ENCODE results near the gene SMTNL2.

Gene SMTNL2

DNA sequence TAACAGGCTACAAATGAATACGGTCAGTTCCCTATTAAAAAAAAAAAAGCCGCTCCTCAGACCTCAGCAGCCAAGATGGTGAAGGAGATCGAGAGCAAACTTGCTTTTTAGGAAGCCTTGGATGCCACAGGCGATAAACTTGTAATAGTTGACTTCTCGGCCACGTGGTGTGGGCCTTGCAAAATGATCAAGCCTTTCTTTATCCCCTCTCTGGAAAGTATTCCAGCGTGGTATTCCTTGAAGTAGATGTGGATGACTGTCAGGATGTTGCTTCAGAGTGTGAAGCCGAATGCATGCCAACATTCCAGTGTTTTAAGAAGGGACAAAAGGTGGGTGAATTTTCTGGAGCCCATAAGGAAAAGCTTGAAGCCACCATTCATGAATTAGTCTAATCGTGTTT, 12.2 kb upstream of the SMTNL2 start:
- no peak overlapping the region for H3K27ac ChIP-seq

DNA sequence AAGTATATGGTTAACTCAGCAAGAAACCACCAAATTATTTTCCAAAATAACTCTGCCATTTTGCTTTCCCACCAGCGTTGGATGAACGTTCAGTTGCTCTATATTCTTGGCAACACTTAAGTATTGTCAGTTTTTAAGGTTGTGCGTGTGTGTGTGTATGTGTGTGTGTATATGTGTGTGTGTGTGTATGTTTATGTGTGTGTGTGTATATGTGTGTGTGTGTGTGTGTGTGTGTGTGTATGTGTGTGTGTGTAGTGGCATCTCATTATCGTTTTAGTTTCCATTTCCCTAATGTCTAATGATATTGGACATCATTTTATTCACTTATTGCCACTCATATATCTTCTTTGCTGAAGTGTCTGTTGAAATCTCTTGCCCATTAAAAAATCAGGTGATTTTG, 11.2 kb upstream of the SMTNL2 start:
- in situ Hi-C loops (cut with HindIII; ENCODE audit: low pct_ligation_motif_present, low sequenced_read_pairs), result no loop called here
- no peak overlapping the region for H3K4me3 ChIP-seq (ENCODE audit: low read depth, low read length)
- no peak for DNase-seq
- no peak overlapping the region for H3K27ac ChIP-seq
- no peaks in the 10 kb centered on the region for H3K27me3 ChIP-seq (replicated peaks)
- TF ChIP-seq, protein P1, sequence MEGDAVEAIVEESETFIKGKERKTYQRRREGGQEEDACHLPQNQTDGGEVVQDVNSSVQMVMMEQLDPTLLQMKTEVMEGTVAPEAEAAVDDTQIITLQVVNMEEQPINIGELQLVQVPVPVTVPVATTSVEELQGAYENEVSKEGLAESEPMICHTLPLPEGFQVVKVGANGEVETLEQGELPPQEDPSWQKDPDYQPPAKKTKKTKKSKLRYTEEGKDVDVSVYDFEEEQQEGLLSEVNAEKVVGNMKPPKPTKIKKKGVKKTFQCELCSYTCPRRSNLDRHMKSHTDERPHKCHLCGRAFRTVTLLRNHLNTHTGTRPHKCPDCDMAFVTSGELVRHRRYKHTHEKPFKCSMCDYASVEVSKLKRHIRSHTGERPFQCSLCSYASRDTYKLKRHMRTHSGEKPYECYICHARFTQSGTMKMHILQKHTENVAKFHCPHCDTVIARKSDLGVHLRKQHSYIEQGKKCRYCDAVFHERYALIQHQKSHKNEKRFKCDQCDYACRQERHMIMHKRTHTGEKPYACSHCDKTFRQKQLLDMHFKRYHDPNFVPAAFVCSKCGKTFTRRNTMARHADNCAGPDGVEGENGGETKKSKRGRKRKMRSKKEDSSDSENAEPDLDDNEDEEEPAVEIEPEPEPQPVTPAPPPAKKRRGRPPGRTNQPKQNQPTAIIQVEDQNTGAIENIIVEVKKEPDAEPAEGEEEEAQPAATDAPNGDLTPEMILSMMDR (IDR thresholded peaks at IDR 0.05; ENCODE audit: low read depth, low read length, missing control alignments), result no peak
- H3K36me3 ChIP-seq (replicated peaks), result no peaks in the 10 kb centered on the region

More for the DNA sequence above, 12.2 kb upstream of the SMTNL2 start:
- no peaks in the 10 kb centered on the region for H3K36me3 ChIP-seq (replicated peaks)
- no peak for DNase-seq
- H3K27me3 ChIP-seq (replicated peaks), result no peaks in the 10 kb centered on the region
- TF ChIP-seq, protein P1 (IDR thresholded peaks at IDR 0.05; ENCODE audit: low read depth, low read length, missing control alignments), result no peak
- in situ Hi-C loops (cut with HindIII; ENCODE audit: low pct_ligation_motif_present, low sequenced_read_pairs), result no loop called here
- no peak overlapping the region for H3K4me3 ChIP-seq (ENCODE audit: low read depth, low read length)

DNA sequence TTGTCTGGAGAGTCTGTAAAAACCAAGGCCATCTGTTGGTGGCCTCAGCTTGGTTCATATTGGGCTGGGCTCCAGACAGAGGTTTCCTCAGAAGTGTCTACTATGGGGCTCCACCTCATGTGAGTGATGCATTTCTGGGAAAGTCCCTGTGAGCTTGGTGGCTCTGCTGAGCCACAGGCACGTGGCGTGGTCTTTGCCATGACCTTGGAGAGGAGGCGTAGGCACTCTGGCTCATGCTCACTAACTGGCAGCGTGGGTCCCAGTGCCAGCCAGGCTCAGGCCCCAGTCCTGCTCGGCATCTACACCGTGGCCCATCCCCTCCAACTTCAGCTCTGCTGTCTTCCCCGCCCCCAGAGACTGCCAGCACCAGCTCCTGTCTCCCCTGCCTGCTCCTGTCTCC, 10.7 kb upstream of the SMTNL2 start:
- Histone ChIP-seq H3K36me3 (replicated peaks) (no peaks in the 10 kb centered on the region), H3K27ac (no peak overlapping the region), H3K4me3 (ENCODE audit: low read depth, low read length) (no peak overlapping the region), H3K27me3 (replicated peaks) (no peaks in the 10 kb centered on the region)
- TF ChIP-seq, protein P1 (IDR thresholded peaks at IDR 0.05; ENCODE audit: low read depth, low read length, missing control alignments), result no peak
- in situ Hi-C loops (cut with HindIII; ENCODE audit: low pct_ligation_motif_present, low sequenced_read_pairs), result no loop called here
- DNase-seq, result no peak

DNA sequence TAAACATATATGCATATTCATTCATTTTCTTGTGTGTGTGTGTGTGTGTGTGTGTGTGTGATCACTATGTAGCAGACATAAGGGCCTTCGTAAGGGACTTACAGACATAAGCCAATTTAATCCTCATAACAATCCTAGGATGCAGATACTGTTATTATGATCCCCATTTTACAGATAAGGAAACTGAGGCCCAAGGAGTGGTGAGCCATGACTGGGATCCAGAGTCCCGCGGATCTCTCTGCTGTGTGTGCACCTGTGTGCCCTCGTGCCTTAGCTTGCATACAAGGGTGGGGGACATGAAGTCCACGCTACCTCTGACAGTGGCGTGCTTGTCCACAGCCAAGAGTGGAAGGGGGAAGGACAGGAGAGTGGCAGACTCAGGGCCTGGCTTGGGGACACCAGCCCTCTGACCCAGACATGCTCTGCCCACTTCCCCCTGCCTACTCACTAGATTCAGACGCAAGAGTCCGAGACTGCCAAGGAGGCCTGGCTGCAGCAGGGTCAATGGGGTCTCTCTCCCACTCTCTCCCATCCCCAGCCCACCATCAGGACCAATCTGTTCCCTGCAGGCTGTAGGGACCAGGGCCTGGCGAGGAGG, 9.8 kb upstream of the SMTNL2 start:
- Histone ChIP-seq H3K27me3 (replicated peaks) (no peaks in the 10 kb centered on the region), H3K36me3 (replicated peaks) (no peaks in the 10 kb centered on the region), H3K27ac (no peak overlapping the region), H3K4me3 (ENCODE audit: low read depth, low read length) (no peak overlapping the region)
- in situ Hi-C loops (cut with HindIII; ENCODE audit: low pct_ligation_motif_present, low sequenced_read_pairs), result no loop called here
- DNase-seq, result no peak
- TF ChIP-seq, protein P1 (IDR thresholded peaks at IDR 0.05; ENCODE audit: low read depth, low read length, missing control alignments), result no peak

DNA sequence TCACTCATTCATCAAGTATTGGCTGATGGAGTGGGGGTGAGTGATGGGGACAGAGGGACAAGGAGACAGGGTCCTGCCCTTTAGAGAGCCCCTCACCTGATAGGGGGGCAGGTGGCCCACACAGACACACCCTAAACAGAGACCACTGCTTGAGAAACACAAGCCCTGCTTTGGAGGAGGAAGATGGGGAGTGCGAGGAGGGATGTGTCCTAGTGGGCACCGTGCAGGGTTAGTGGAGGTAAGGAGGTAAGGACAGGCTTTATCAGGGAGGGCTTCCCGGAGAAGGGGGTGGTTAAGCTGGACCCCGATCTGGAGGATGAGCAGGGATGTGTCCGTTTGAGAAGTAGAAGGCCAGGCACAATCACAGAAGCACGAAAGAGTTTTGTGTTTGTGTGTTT, 8.2 kb upstream of the SMTNL2 start:
- TF ChIP-seq, protein P1 (IDR thresholded peaks at IDR 0.05; ENCODE audit: low read depth, low read length, missing control alignments), result no peak
- no peaks in the 10 kb centered on the region for H3K27me3 ChIP-seq (replicated peaks)
- H3K4me3 ChIP-seq (ENCODE audit: low read depth, low read length), result no peak overlapping the region
- DNase-seq, result no peak
- no peaks in the 10 kb centered on the region for H3K36me3 ChIP-seq (replicated peaks)
- in situ Hi-C loops (cut with HindIII; ENCODE audit: low pct_ligation_motif_present, low sequenced_read_pairs), result no loop called here
- H3K27ac ChIP-seq, result no peak overlapping the region

DNA sequence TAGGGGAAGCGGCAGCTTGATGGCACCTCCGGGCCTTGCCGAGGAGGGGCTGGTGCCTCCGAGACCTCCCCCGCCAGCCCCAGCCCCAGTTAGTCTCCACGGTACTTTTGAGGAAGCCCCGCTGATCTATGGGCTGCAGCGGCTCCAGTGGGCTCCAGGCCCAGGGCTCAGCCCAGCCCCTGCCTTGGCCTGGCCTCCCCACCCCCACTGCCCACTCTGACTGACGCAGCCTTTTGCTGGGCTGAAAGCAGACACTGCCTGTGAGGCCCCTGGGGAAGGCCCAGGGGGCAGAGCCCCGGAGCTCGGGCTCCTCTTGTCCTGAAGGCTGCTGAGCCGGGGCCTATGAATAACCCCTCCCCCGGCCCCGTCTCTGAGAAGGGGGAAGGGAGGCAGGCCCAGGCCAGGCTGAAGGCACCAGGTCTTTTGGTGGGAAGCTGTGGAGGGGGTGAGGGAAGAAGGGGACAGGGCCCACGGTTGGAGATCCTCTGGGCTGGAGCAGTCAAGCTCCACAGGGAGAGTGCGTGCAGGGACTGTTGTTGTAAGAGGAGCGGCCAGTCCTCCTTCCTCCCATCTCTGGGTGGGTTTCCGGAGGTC, 7.5 kb upstream of the SMTNL2 start:
- Histone ChIP-seq H3K36me3 (replicated peaks) (no peaks in the 10 kb centered on the region), H3K4me3 (ENCODE audit: low read depth, low read length) (no peak overlapping the region), H3K27me3 (replicated peaks) (peaks cover 3% of the 10 kb centered on the region), H3K27ac (no peak overlapping the region)
- in situ Hi-C loops (cut with HindIII; ENCODE audit: low pct_ligation_motif_present, low sequenced_read_pairs), result no loop called here
- TF ChIP-seq, protein P1 (IDR thresholded peaks at IDR 0.05; ENCODE audit: low read depth, low read length, missing control alignments), result no peak
- no peak for DNase-seq
